A549 (cell line): Measurements from ENCODE around the gene ACTR1A.

Experiments used
- CTCF ChIP-seq: fragments of >200 bp; sonication (Bioruptor Twin); formaldehyde crosslinking; IDR thresholded peaks from 3 replicates; pipeline ENCODE4 v1.5.1; 2016
- EP300 ChIP-seq, 2 experiments: fragments of >200 bp; sonication (Bioruptor Twin); formaldehyde crosslinking; IDR thresholded peaks; 2 replicates in 1 of 2; 3 replicates in 1 of 2; pipeline ENCODE4 v1.6.1; 2016 to 2017
- POLR2A ChIP-seq: IDR thresholded peaks from 2 replicates; pipeline ENCODE4 v1.6.1; 2012; ENCODE audit warnings: mild to moderate bottlenecking, low read length
- RFX5 ChIP-seq: fragments of 450-650 bp; IDR thresholded peaks from 2 replicates; pipeline ENCODE4 v1.7.1; 2014; ENCODE audit warnings: antibody characterized with exemption, mild to moderate bottlenecking, moderate library complexity

GRCh38 chr10:102449321-102450123, 53.0 kb downstream of the ACTR1A start:
- TF ChIP-seq EP300 (IDR thresholded peaks at IDR 0.05) (no peak), CTCF (no peak), POLR2A (no peak), RFX5 (no peak)
